SK-N-SH treated with all-trans-retinoic acid at 6 μM for 48 hours (cell line): ENCODE data around the gene REEP2.

ENCODE experiments used
- ATAC-seq: fragments of 200-7000 bp; cut with Tn5 transposase; 3 replicates; pipeline ENCODE4 v1.9.1; 2020; ENCODE audit warnings: mild to moderate bottlenecking, moderate library complexity
- ARNTL ChIP-seq: fragments of 450-650 bp; formaldehyde crosslinking; IDR thresholded peaks from 2 replicates; pipeline ENCODE4 v1.5.0; 2020; ENCODE audit warnings: low read depth, mild to moderate bottlenecking, moderate library complexity, borderline replicate concordance
- BACH2 ChIP-seq: fragments of 250-450 bp; sonication (Bioruptor Pico); IDR thresholded peaks from 2 replicates; pipeline ENCODE4 v1.9.0; 2021; ENCODE audit warnings: mild to moderate bottlenecking, borderline replicate concordance
- CSDC2 ChIP-seq: fragments of 250-450 bp; sonication (Bioruptor Pico); IDR thresholded peaks from 2 replicates; pipeline ENCODE4 v1.5.0; 2020; ENCODE audit warnings: mild to moderate bottlenecking, moderate library complexity
- ESRRG ChIP-seq: fragments of 250-450 bp; sonication (Bioruptor Pico); IDR thresholded peaks from 2 replicates; pipeline ENCODE4 v1.6.1; 2021; ENCODE audit warnings: mild to moderate bottlenecking
- GLIS3 ChIP-seq: fragments of 250-450 bp; sonication (Bioruptor Pico); IDR thresholded peaks from 2 replicates; pipeline ENCODE4 v1.5.0; 2020; ENCODE audit warnings: mild to moderate bottlenecking, moderate library complexity
- ISL1 ChIP-seq: fragments of 250-450 bp; sonication (Bioruptor Pico); IDR thresholded peaks from 2 replicates; pipeline ENCODE4 v2.1.2; 2022; ENCODE audit warnings: mild to moderate bottlenecking, moderate library complexity
- OSR1 ChIP-seq: fragments of 250-450 bp; sonication (Bioruptor Pico); IDR thresholded peaks from 2 replicates; pipeline ENCODE4 v1.8.0; 2022; ENCODE audit warnings: moderate library complexity, mild to moderate bottlenecking, inconsistent platforms
- POU6F1 ChIP-seq: fragments of 250-450 bp; sonication (Bioruptor Pico); IDR thresholded peaks from 2 replicates; pipeline ENCODE4 v1.8.0; 2021; ENCODE audit warnings: low read depth, mild to moderate bottlenecking, moderate library complexity, borderline replicate concordance
- PPARA ChIP-seq: fragments of 250-450 bp; sonication (Bioruptor Pico); IDR thresholded peaks from 2 replicates; pipeline ENCODE4 v1.5.0; 2020; ENCODE audit warnings: mild to moderate bottlenecking, borderline replicate concordance
- RARB ChIP-seq: fragments of 250-450 bp; sonication (Bioruptor Pico); IDR thresholded peaks from 2 replicates; pipeline ENCODE4 v1.8.0; 2021; ENCODE audit warnings: mild to moderate bottlenecking, moderate library complexity
- TCF4 ChIP-seq: fragments of 250-450 bp; sonication (Bioruptor Pico); IDR thresholded peaks from 2 replicates; pipeline ENCODE4 v1.8.0; 2021; ENCODE audit warnings: mild to moderate bottlenecking, moderate library complexity, borderline replicate concordance
- TOX ChIP-seq: fragments of 250-450 bp; sonication (Bioruptor Pico); IDR thresholded peaks from 2 replicates; pipeline ENCODE4 v1.8.0; 2021; ENCODE audit warnings: mild to moderate bottlenecking, moderate library complexity, borderline replicate concordance
- ZC3H10 ChIP-seq: fragments of 250-450 bp; sonication (Bioruptor Pico); IDR thresholded peaks from 2 replicates; pipeline ENCODE4 v1.5.1; 2021; ENCODE audit warnings: mild to moderate bottlenecking, moderate library complexity
- ZFP3 ChIP-seq: fragments of 250-450 bp; sonication (Bioruptor Pico); IDR thresholded peaks from 2 replicates; pipeline ENCODE4 v1.5.0; 2020; ENCODE audit warnings: mild to moderate bottlenecking, moderate library complexity
- ZFP30 ChIP-seq: fragments of 450-650 bp; formaldehyde crosslinking; IDR thresholded peaks from 2 replicates; pipeline ENCODE4 v1.5.0; 2022; ENCODE audit warnings: mild to moderate bottlenecking, moderate library complexity
- ZNF565 ChIP-seq: fragments of 450-650 bp; formaldehyde crosslinking; conservative IDR thresholded peaks from 2 replicates; pipeline ENCODE4 v1.5.0; 2020; ENCODE audit warnings: low read depth, mild to moderate bottlenecking, moderate library complexity
- ZNF70 ChIP-seq: fragments of 450-650 bp; formaldehyde crosslinking; IDR thresholded peaks from 2 replicates; pipeline ENCODE4 v1.5.0; 2020; ENCODE audit warnings: mild to moderate bottlenecking, moderate library complexity
- ZNF8 ChIP-seq: fragments of 450-650 bp; formaldehyde crosslinking; IDR thresholded peaks from 2 replicates; pipeline ENCODE4 v1.5.0; 2020; ENCODE audit warnings: mild to moderate bottlenecking, moderate library complexity
- TF ChIP-seq, protein P1 (sequence below): fragments of 250-450 bp; sonication (Bioruptor Pico); IDR thresholded peaks from 2 replicates; pipeline ENCODE4 v1.5.0; 2020; ENCODE audit warnings: mild to moderate bottlenecking, moderate library complexity
- TF ChIP-seq, protein P2 (sequence below): fragments of 250-450 bp; sonication (Bioruptor Pico); IDR thresholded peaks from 2 replicates; pipeline ENCODE4 v1.8.0; 2020; ENCODE audit warnings: mild to moderate bottlenecking, moderate library complexity, borderline replicate concordance
- TF ChIP-seq, protein P3 (sequence below): fragments of 250-450 bp; sonication (Bioruptor Pico); IDR thresholded peaks from 2 replicates; pipeline ENCODE4 v1.5.1; 2021; ENCODE audit warnings: mild to moderate bottlenecking, moderate library complexity
- TF ChIP-seq, protein P4 (sequence below): fragments of 250-450 bp; sonication (Bioruptor Pico); IDR thresholded peaks from 2 replicates; pipeline ENCODE4 v1.5.1; 2020; ENCODE audit warnings: low read depth, mild to moderate bottlenecking, moderate library complexity

REEP2 gene

GRCh38 chr5:138458856-138459255 is 20.0 kb downstream of the REEP2 start:
- ATAC-seq: no peak
- TF ChIP-seq POU6F1 (CRISPR knock-in tag): no peak
- TF ChIP-seq ZNF565 (CRISPR knock-in tag): no peak
- TF ChIP-seq OSR1 (CRISPR knock-in tag): no peak
- TF ChIP-seq PPARA (CRISPR knock-in tag): no peak
- TF ChIP-seq, protein P1, sequence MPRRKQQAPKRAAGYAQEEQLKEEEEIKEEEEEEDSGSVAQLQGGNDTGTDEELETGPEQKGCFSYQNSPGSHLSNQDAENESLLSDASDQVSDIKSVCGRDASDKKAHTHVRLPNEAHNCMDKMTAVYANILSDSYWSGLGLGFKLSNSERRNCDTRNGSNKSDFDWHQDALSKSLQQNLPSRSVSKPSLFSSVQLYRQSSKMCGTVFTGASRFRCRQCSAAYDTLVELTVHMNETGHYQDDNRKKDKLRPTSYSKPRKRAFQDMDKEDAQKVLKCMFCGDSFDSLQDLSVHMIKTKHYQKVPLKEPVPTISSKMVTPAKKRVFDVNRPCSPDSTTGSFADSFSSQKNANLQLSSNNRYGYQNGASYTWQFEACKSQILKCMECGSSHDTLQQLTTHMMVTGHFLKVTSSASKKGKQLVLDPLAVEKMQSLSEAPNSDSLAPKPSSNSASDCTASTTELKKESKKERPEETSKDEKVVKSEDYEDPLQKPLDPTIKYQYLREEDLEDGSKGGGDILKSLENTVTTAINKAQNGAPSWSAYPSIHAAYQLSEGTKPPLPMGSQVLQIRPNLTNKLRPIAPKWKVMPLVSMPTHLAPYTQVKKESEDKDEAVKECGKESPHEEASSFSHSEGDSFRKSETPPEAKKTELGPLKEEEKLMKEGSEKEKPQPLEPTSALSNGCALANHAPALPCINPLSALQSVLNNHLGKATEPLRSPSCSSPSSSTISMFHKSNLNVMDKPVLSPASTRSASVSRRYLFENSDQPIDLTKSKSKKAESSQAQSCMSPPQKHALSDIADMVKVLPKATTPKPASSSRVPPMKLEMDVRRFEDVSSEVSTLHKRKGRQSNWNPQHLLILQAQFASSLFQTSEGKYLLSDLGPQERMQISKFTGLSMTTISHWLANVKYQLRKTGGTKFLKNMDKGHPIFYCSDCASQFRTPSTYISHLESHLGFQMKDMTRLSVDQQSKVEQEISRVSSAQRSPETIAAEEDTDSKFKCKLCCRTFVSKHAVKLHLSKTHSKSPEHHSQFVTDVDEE: no peak
- TF ChIP-seq, protein P2, sequence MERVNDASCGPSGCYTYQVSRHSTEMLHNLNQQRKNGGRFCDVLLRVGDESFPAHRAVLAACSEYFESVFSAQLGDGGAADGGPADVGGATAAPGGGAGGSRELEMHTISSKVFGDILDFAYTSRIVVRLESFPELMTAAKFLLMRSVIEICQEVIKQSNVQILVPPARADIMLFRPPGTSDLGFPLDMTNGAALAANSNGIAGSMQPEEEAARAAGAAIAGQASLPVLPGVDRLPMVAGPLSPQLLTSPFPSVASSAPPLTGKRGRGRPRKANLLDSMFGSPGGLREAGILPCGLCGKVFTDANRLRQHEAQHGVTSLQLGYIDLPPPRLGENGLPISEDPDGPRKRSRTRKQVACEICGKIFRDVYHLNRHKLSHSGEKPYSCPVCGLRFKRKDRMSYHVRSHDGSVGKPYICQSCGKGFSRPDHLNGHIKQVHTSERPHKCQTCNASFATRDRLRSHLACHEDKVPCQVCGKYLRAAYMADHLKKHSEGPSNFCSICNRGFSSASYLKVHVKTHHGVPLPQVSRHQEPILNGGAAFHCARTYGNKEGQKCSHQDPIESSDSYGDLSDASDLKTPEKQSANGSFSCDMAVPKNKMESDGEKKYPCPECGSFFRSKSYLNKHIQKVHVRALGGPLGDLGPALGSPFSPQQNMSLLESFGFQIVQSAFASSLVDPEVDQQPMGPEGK (CRISPR knock-in tag): no peak
- TF ChIP-seq, protein P3, sequence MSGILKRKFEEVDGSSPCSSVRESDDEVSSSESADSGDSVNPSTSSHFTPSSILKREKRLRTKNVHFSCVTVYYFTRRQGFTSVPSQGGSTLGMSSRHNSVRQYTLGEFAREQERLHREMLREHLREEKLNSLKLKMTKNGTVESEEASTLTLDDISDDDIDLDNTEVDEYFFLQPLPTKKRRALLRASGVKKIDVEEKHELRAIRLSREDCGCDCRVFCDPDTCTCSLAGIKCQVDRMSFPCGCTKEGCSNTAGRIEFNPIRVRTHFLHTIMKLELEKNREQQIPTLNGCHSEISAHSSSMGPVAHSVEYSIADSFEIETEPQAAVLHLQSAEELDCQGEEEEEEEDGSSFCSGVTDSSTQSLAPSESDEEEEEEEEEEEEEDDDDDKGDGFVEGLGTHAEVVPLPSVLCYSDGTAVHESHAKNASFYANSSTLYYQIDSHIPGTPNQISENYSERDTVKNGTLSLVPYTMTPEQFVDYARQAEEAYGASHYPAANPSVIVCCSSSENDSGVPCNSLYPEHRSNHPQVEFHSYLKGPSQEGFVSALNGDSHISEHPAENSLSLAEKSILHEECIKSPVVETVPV (CRISPR knock-in tag): no peak
- TF ChIP-seq BACH2 (CRISPR knock-in tag): no peak
- TF ChIP-seq GLIS3 (CRISPR knock-in tag): no peak
- TF ChIP-seq ZFP30 (CRISPR knock-in tag): no peak
- TF ChIP-seq TCF4: no peak
- no peak for TF ChIP-seq RARB (CRISPR knock-in tag)
- no peak for TF ChIP-seq ARNTL
- TF ChIP-seq ZFP3 (CRISPR knock-in tag): no peak
- TF ChIP-seq ISL1 (CRISPR knock-in tag): no peak
- no peak for TF ChIP-seq TOX
- TF ChIP-seq ZNF70 (CRISPR knock-in tag): no peak

GRCh38 chr5:138459311-138459933 is 20.6 kb downstream of the REEP2 start:
- TF ChIP-seq ISL1 (CRISPR knock-in tag): no peak
- no peak for TF ChIP-seq ZNF565 (CRISPR knock-in tag)
- TF ChIP-seq GLIS3 (CRISPR knock-in tag): no peak
- TF ChIP-seq TCF4: no peak
- no peak for TF ChIP-seq ZC3H10
- no peak for TF ChIP-seq CSDC2 (CRISPR knock-in tag)
- no peak for TF ChIP-seq ZFP30 (CRISPR knock-in tag)
- TF ChIP-seq, protein P3 (CRISPR knock-in tag): no peak
- no peak for TF ChIP-seq ZNF8 (CRISPR knock-in tag)
- TF ChIP-seq, protein P4, sequence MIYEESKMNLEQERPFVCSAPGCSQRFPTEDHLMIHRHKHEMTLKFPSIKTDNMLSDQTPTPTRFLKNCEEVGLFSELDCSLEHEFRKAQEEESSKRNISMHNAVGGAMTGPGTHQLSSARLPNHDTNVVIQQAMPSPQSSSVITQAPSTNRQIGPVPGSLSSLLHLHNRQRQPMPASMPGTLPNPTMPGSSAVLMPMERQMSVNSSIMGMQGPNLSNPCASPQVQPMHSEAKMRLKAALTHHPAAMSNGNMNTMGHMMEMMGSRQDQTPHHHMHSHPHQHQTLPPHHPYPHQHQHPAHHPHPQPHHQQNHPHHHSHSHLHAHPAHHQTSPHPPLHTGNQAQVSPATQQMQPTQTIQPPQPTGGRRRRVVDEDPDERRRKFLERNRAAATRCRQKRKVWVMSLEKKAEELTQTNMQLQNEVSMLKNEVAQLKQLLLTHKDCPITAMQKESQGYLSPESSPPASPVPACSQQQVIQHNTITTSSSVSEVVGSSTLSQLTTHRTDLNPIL: no peak
- no peak for TF ChIP-seq BACH2 (CRISPR knock-in tag)
- TF ChIP-seq PPARA (CRISPR knock-in tag): no peak
- TF ChIP-seq ESRRG: no peak
- no peak for TF ChIP-seq ARNTL
- no peak for TF ChIP-seq RARB (CRISPR knock-in tag)
- TF ChIP-seq OSR1 (CRISPR knock-in tag): no peak
- no peak for ATAC-seq
